Calu3 (cell line): ENCODE data around the gene TCP10L. TPM values are rescaled to one million over a fixed set of nuclear protein-coding genes. Genes with fewer than 3 reads are reported as not detected.
"Not testable (repeated sequence)": the region's sequence is repeated elsewhere in the genome, so short reads cannot be mapped to it uniquely, and the experiment has no call there.

ENCODE experiments used
- BruUV-seq: library from RNA; stranded (reverse); fragments of 400-500 nt; replicated peaks from 2 replicates; lab custom pipeline; 2021; lab: Mats Ljungman, UMichigan
- CTCF ChIA-PET: fragments of 300-600 bp; sonication (Branson Sonifier 250); formaldehyde crosslinking; loops from one replicate; lab custom pipeline; 2022; ENCODE audit warnings: antibody characterized with exemption; lab: Charles Lee
- DNase-seq: peaks from one replicate; pipeline ENCODE4 v3.0.0; 2022
- H3K27ac Mint-ChIP-seq: one replicate; pipeline ENCODE4 v1.8.0; 2022; ENCODE audit warnings: mixed read lengths; ENCODE audit not compliant: unreplicated experiment
- H3K27me3 Mint-ChIP-seq: one replicate; pipeline ENCODE4 v1.8.0; 2022; ENCODE audit warnings: mixed read lengths; ENCODE audit not compliant: unreplicated experiment
- H3K36me3 Mint-ChIP-seq: one replicate; pipeline ENCODE4 v1.8.0; 2022; ENCODE audit warnings: mild to moderate bottlenecking, moderate library complexity, mixed read lengths; ENCODE audit not compliant: insufficient read depth, unreplicated experiment
- H3K4me1 Mint-ChIP-seq: one replicate; pipeline ENCODE4 v1.8.0; 2022; ENCODE audit warnings: mild to moderate bottlenecking, low read depth, mixed read lengths; ENCODE audit not compliant: unreplicated experiment
- H3K4me3 Mint-ChIP-seq: one replicate; pipeline ENCODE4 v1.8.0; 2022; ENCODE audit warnings: mild to moderate bottlenecking, low read depth, moderate library complexity, mixed read lengths; ENCODE audit not compliant: unreplicated experiment
- H3K9me3 Mint-ChIP-seq: one replicate; pipeline ENCODE4 v1.8.0; 2022; ENCODE audit warnings: low read depth, mixed read lengths; ENCODE audit not compliant: unreplicated experiment
- CTCF ChIP-seq: fragments of 200-600 bp; IDR thresholded peaks from one replicate; pipeline ENCODE4 v1.8.0; 2022; ENCODE audit warnings: antibody characterized with exemption; ENCODE audit not compliant: unreplicated experiment
- intact Hi-C: fragments of 100-400 bp; cut with micrococcal nuclease; formaldehyde crosslinking; loops from one replicate; pipeline ENCODE4 v1.10.0; 2022; ENCODE audit not compliant: unreplicated experiment
- total RNA-seq: library from RNA; stranded (reverse); gene quantifications from 2 replicates; pipeline ENCODE4 v1.2.3, GENCODE V29; 2022

TCP10L gene
- total RNA-seq, 1 experiment from 2014 or later, result not detected

GRCh38 chr21:32543975-32544374 is 41.3 kb downstream of the TCP10L start:
- CTCF ChIA-PET, result interaction anchor here (0.7 kb wide), 1 partner anchor 9 kb away, joined by 3 read pairs; no protein-coding TSS in a partner anchor
- no TSS peak for BruUV-seq
- TF ChIP-seq CTCF, result no peak
- no peak for DNase-seq
- Mint-ChIP-seq H3K4me1 (no peaks in the 10 kb centered on the region), H3K27me3 (peaks cover 26% of the 10 kb centered on the region), H3K4me3 (no peak overlapping the region), H3K27ac (no peak overlapping the region), H3K9me3 (no peaks in the 10 kb centered on the region), H3K36me3 (no peaks in the 10 kb centered on the region)
- intact Hi-C loops, result no loop called here

DNA sequence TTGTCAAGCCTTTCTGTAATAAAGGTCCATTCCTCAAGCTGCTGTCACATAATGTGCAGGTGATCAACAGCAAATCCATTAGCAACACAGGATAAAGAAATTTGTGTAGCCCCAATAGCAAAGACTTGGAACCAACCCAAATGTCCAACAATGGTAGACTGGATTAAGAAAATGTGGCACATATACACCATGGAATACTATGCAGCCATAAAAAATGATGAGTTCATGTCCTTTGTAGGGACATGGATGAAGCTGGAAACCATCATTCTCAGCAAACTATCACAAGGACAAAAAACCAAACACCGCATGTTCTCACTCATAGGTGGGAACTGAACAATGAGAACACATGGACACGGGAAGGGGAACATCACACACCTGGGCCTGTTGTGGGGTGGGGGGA is 42.3 kb downstream of the TCP10L start:
- peaks cover 20% of the 10 kb centered on the region for H3K27me3 Mint-ChIP-seq
- H3K36me3 Mint-ChIP-seq, BruUV-seq, intact Hi-C loops, DNase-seq, H3K27ac Mint-ChIP-seq, H3K9me3 Mint-ChIP-seq, H3K4me1 Mint-ChIP-seq, CTCF ChIA-PET, H3K4me3 Mint-ChIP-seq: not testable (repeated sequence)

- no peak for TF ChIP-seq CTCF
- no peaks in the 10 kb centered on the region for H3K9me3 Mint-ChIP-seq
- H3K27ac Mint-ChIP-seq, result no peak overlapping the region
- no TSS peak for BruUV-seq
- no peak overlapping the region for H3K4me3 Mint-ChIP-seq
- H3K4me1 Mint-ChIP-seq, result peaks cover 8% of the 10 kb centered on the region
- H3K27me3 Mint-ChIP-seq, result no peaks in the 10 kb centered on the region
- intact Hi-C loops, result no loop called here
- no peaks in the 10 kb centered on the region for H3K36me3 Mint-ChIP-seq
- CTCF ChIA-PET, result interaction anchor here (1.1 kb wide), 1 partner anchor 30 kb away, joined by 3 read pairs; no protein-coding TSS in a partner anchor
- no peak for DNase-seq
Measured at GRCh38 chr21:32539378-32539777, 45.9 kb downstream of the TCP10L start.

DNA sequence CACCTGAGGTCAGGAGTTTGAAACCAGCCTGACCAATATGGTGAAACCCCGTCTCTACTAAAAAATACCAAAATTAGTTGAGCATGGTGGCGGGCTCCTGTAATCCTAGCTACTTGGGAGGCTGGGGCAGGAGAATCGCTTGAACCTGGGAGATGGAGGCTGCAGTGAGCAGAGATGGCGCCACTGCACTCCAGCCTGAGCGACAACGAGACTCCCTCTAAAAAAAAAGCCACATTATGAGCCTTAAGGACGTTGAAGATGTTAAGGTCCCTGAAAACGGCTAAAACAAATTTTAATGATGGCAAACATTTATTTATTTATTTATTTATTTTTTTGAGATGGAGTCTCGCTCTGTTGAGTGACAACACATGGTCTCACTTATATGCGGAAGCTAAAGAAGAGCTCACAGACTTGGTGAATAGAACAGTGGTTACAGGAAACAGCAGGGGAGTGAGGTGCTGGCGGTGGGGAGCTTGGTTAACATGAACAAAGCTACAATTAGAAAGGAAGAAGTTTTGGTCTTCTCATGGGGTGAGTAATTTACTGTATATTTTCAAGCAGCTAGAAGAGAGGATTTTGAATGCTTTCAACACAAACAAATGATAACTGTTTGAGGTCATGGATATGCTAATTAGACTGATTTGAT is 47.1 kb downstream of the TCP10L start:
- peaks cover 8% of the 10 kb centered on the region for H3K4me1 Mint-ChIP-seq
- TF ChIP-seq CTCF, result no peak
- no peak for DNase-seq
- H3K9me3 Mint-ChIP-seq, result no peaks in the 10 kb centered on the region
- no peaks in the 10 kb centered on the region for H3K36me3 Mint-ChIP-seq
- BruUV-seq, result no TSS peak
- no peak overlapping the region for H3K27ac Mint-ChIP-seq
- H3K4me3 Mint-ChIP-seq, result no peak overlapping the region
- intact Hi-C loops, result no loop called here
- CTCF ChIA-PET, result no interaction called here
- no peaks in the 10 kb centered on the region for H3K27me3 Mint-ChIP-seq

GRCh38 chr21:32537569-32537881 is 47.8 kb downstream of the TCP10L start:
- Mint-ChIP-seq H3K4me3 (no peak overlapping the region), H3K36me3 (no peaks in the 10 kb centered on the region), H3K4me1 (peaks cover 8% of the 10 kb centered on the region), H3K27ac (no peak overlapping the region), H3K9me3 (no peaks in the 10 kb centered on the region), H3K27me3 (no peaks in the 10 kb centered on the region)
- CTCF ChIA-PET, result no interaction called here
- no peak for DNase-seq
- intact Hi-C loops, result no loop called here
- no TSS peak for BruUV-seq
- no peak for TF ChIP-seq CTCF
